Endothelial cell of umbilical vein (primary cell): ENCODE data around the gene CD207. TPM values are rescaled to one million over a fixed set of nuclear protein-coding genes. Genes with fewer than 3 reads are reported as not detected.

ENCODE experiments used
- BruUV-seq: library from RNA; stranded (reverse); fragments of 400-500 nt; replicated peaks from 2 replicates; lab custom pipeline; 2021; lab: Mats Ljungman, UMichigan
- CTCF ChIA-PET: fragments of 300-600, 350-600 bp; sonication (Branson Sonifier 250); formaldehyde crosslinking; loops from one replicate; lab custom pipeline; 2021; ENCODE audit warnings: antibody characterized with exemption, inconsistent platforms; lab: Charles Lee
- POLR2A ChIA-PET: fragments of 300-600, 350-600 bp; sonication (Branson Sonifier 250); formaldehyde crosslinking; loops from one replicate; lab custom pipeline; 2021; ENCODE audit warnings: antibody characterized with exemption, inconsistent platforms; lab: Charles Lee
- DNase-seq: peaks from one replicate; pipeline ENCODE4 v3.0.0-alpha.2; 2011; ENCODE audit warnings: low read depth, low spot score
- FAIRE-seq: peaks from 2 replicates; lab custom pipeline; 2011; peaks lifted over from hg19 to GRCh38; lab: Jason Lieb, UNC
- H2AFZ ChIP-seq: 2 replicates; pipeline ENCODE4 v1.6.0; 2012; ENCODE audit warnings: low read depth, low read length, control low read depth, inconsistent platforms
- H3K27ac ChIP-seq: 2 replicates; pipeline ENCODE4 v1.5.1; 2011; ENCODE audit warnings: low read depth, mild to moderate bottlenecking, control low read depth, low read length, moderate library complexity; ENCODE audit not compliant: insufficient read depth
- H3K27me3 ChIP-seq, 2 experiments: 2 replicates each; pipeline versions ENCODE4 v1.6.0 to v1.6.1; 2011; ENCODE audit warnings: low read length in 2 of 2, mixed read lengths in 1 of 2; ENCODE audit not compliant: control insufficient read depth in 2 of 2, insufficient read depth in 2 of 2
- H3K36me3 ChIP-seq, 2 experiments: 2 replicates in 1 of 2; 3 replicates in 1 of 2; pipeline ENCODE4 v1.5.1; 2011; ENCODE audit warnings: low read length in 2 of 2, mild to moderate bottlenecking in 1 of 2, moderate library complexity in 1 of 2; ENCODE audit not compliant: control insufficient read depth in 2 of 2, insufficient read depth in 2 of 2; ENCODE audit errors: extremely low read depth in 1 of 2
- H3K4me1 ChIP-seq: 3 replicates; pipeline ENCODE4 v1.5.1; 2011; ENCODE audit warnings: mild to moderate bottlenecking, low read length; ENCODE audit not compliant: control insufficient read depth, insufficient read depth; ENCODE audit errors: extremely low read depth
- H3K4me2 ChIP-seq: 2 replicates; pipeline ENCODE4 v1.6.1; 2011; ENCODE audit warnings: low read length, control low read depth, mixed read lengths; ENCODE audit not compliant: insufficient read depth
- H3K4me3 ChIP-seq, 3 experiments: fragments of 200-600 bp in 1 of 3; sonication (generic), shearing (Covaris generic) in 1 of 3; replicated peaks in 1 of 3; 2 replicates each; pipeline ENCODE4 v1.5.1; 2011 to 2016; ENCODE audit warnings: control low read depth in 3 of 3, low read length in 3 of 3, mild to moderate bottlenecking in 2 of 3, inconsistent platforms in 1 of 3, low read depth in 1 of 3, moderate library complexity in 1 of 3; ENCODE audit not compliant: insufficient read depth in 1 of 3
- H3K79me2 ChIP-seq: 2 replicates; pipeline ENCODE4 v1.6.0; 2012; ENCODE audit warnings: low read length, inconsistent platforms; ENCODE audit not compliant: control insufficient read depth, insufficient read depth
- H3K9ac ChIP-seq: replicated peaks from 2 replicates; pipeline ENCODE3; 2011; ENCODE audit warnings: low read length, control low read depth; ENCODE audit not compliant: insufficient read depth; ENCODE audit errors: extremely low read depth
- H3K9me1 ChIP-seq: replicated peaks from 3 replicates; pipeline ENCODE4 v1.6.0; 2011; ENCODE audit warnings: mild to moderate bottlenecking, low read length; ENCODE audit not compliant: control insufficient read depth, insufficient read depth; ENCODE audit errors: extremely low read depth
- H3K9me3 ChIP-seq: replicated peaks from 2 replicates; pipeline ENCODE4 v1.5.1; 2012; ENCODE audit warnings: low read length, inconsistent platforms; ENCODE audit not compliant: control insufficient read depth, insufficient read depth
- H4K20me1 ChIP-seq: replicated peaks from 2 replicates; pipeline ENCODE3; 2011; ENCODE audit warnings: mild to moderate bottlenecking, low read length; ENCODE audit not compliant: control insufficient read depth, insufficient read depth; ENCODE audit errors: extremely low read depth
- JUN ChIP-seq: IDR thresholded peaks from 2 replicates; pipeline ENCODE4 v1.6.1; 2011; ENCODE audit warnings: borderline replicate concordance, low read depth; ENCODE audit not compliant: insufficient read length, insufficient read depth
- dilution Hi-C: fragments of 300-500 bp; cut with MboI; formaldehyde crosslinking; loops from one replicate; pipeline ENCODE4 v1.15.0; 2019; ENCODE audit warnings: low sequenced_read_pairs; ENCODE audit not compliant: extremely low pct_ligation_motif_present
- intact Hi-C: fragments of 100-400 bp; cut with micrococcal nuclease; formaldehyde crosslinking; loops from one replicate; pipeline ENCODE4 v1.10.0; 2022
- polyA plus RNA-seq, 4 experiments: library from polyadenylated mRNA; depleted of rRNA in 3 of 4; stranded (reverse) in 3 of 4; unstranded in 1 of 4; fragments of >200 nt; gene quantifications; 2 replicates each; pipeline versions ENCODE4 v1.2.1 to v1.2.3, GENCODE V29; 2011 to 2012; ENCODE audit warnings: missing spikeins in 1 of 4
- total RNA-seq: library from RNA; stranded (reverse); gene quantifications from 2 replicates; pipeline ENCODE4 v1.2.3, GENCODE V29; 2021
- TF ChIP-seq, protein P1 (sequence below), 2 donors: IDR thresholded peaks; 1 replicate in 1 of 2; 2 replicates in 1 of 2; pipeline ENCODE4 v1.5.1; 2011; ENCODE audit warnings: low read length in 2 of 2, mild to moderate bottlenecking in 2 of 2, moderate library complexity in 2 of 2, control low read depth in 1 of 2, inconsistent platforms in 1 of 2, low read depth in 1 of 2; ENCODE audit not compliant: insufficient read depth in 1 of 2; ENCODE audit errors: extremely low read depth in 1 of 2

Gene CD207
- total and polyA plus RNA-seq, 2 donors (not counting 3 experiments of a cell fraction or from before 2014, with no cell fraction given) = not detected

DNA sequence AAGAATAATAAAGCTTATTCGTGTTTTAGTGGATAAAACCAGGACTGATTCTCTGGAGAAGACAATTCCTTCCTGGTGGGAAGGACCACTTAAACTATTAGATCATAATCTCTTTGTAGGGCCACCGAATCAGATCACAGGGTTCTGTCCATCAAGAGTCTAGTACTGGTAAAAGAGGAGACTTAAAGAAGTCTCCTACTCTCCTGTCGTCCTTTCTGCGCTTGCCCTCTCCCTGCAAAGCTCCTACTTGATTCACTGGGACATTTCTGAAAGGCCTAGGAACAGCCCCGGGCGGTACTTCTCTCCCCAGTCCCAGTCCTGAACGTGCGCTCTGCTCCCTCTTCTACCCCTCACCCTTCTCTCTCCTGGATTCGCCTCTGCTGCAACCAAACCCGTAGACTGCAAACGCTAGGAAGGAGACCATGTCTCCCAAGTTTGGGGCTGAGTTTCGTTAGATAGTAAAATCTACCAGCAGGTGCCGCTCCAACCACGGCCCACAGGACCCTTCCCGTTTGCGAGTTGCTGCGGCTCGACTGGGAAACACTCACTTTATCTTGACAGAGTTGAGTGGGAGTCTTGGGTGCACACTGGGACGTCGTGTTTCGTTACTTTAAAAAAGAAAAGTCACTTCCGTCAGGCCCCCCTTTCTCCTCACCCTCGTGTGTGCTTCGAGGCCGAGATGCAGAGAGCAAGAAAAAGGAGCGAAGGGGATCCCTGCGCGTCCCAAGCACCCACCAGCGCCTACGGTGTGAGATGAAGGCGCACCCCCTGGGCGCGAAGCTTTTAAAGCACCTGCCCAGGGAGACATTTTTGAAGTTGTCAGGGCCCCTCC is 46.1 kb downstream of the CD207 start:
- no peaks in the 10 kb centered on the region for H3K36me3 ChIP-seq
- H3K9me3 ChIP-seq = no peaks in the 10 kb centered on the region
- POLR2A ChIA-PET = no interaction called here
- DNase-seq (peak; percentile 77), FAIRE-seq (peak; percentile 89)
- no peaks in the 10 kb centered on the region for H3K79me2 ChIP-seq
- no peak overlapping the region for H3K9ac ChIP-seq
- no peak overlapping the region for H3K27ac ChIP-seq
- BruUV-seq = no TSS peak
- no peaks in the 10 kb centered on the region for H4K20me1 ChIP-seq
- no peak overlapping the region for H3K4me3 ChIP-seq
- no peaks in the 10 kb centered on the region for H3K9me1 ChIP-seq
- no peak overlapping the region for H3K4me2 ChIP-seq
- dilution Hi-C loops = no loop called here
- peaks cover 4% of the 10 kb centered on the region for H3K4me1 ChIP-seq
- CTCF ChIA-PET = interaction anchor here (0.6 to 6.0 kb wide), 51 partner anchors 7 to 488 kb away, joined by 3 to 137 read pairs (median 5); partner anchors contain the start of genes ADD2 and FAM136A
- H3K27me3 ChIP-seq = peaks cover 45 to 69% of the 10 kb centered on the region in 2 experiments
- intact Hi-C loops = loop anchor here (1.0 kb wide), 4 partner anchors 73 to 158 kb away; no protein-coding TSS in a partner anchor
- no peak for TF ChIP-seq JUN
- TF ChIP-seq, protein P1, sequence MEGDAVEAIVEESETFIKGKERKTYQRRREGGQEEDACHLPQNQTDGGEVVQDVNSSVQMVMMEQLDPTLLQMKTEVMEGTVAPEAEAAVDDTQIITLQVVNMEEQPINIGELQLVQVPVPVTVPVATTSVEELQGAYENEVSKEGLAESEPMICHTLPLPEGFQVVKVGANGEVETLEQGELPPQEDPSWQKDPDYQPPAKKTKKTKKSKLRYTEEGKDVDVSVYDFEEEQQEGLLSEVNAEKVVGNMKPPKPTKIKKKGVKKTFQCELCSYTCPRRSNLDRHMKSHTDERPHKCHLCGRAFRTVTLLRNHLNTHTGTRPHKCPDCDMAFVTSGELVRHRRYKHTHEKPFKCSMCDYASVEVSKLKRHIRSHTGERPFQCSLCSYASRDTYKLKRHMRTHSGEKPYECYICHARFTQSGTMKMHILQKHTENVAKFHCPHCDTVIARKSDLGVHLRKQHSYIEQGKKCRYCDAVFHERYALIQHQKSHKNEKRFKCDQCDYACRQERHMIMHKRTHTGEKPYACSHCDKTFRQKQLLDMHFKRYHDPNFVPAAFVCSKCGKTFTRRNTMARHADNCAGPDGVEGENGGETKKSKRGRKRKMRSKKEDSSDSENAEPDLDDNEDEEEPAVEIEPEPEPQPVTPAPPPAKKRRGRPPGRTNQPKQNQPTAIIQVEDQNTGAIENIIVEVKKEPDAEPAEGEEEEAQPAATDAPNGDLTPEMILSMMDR (IDR thresholded peaks at IDR 0.05; ENCODE audit: extremely low read depth in 1 of 2, insufficient read depth in 1 of 2, low read depth in 1 of 2, low read length in 2 of 2) = peak; percentile 70 to 80
- H2AFZ ChIP-seq = no peak overlapping the region
